GM18511 (cell line): ENCODE measurements around the gene GGT5.
"Not testable (repeated sequence)": the region's sequence is repeated elsewhere in the genome, so short reads cannot be mapped to it uniquely, and the experiment has no call there.

Experiments
- ATAC-seq: cut with Tn5 transposase; IDR thresholded peaks from one replicate; pipeline ENCODE4 v1.9.1; 2021; ENCODE audit warnings: mild to moderate bottlenecking, moderate library complexity; ENCODE audit not compliant: unreplicated experiment

The GGT5 gene

GRCh38 chr22:24206460-24207263 lies 38.2 kb downstream of the GGT5 start:
- not testable (repeated sequence) for ATAC-seq

- no peak for ATAC-seq
These were observed 39.3 kb downstream of the GGT5 start for GRCh38 chr22:24205438-24206195.

GRCh38 chr22:24203856-24204255 lies 41.0 kb downstream of the GGT5 start:
- not testable (repeated sequence) for ATAC-seq

GRCh38 chr22:24201681-24202614 lies 42.9 kb downstream of the GGT5 start:
- no peak for ATAC-seq

GRCh38 chr22:24200619-24201212 lies 44.2 kb downstream of the GGT5 start:
- ATAC-seq = no peak

GRCh38 chr22:24198682-24199052 lies 46.2 kb downstream of the GGT5 start:
- no peak for ATAC-seq

GRCh38 chr22:24191893-24192292 lies 53.0 kb downstream of the GGT5 start:
- no peak for ATAC-seq

GRCh38 chr22:24191381-24191841 lies 53.5 kb downstream of the GGT5 start:
- no peak for ATAC-seq

GRCh38 chr22:24190596-24191208 lies 54.2 kb downstream of the GGT5 start:
- no peak for ATAC-seq

- ATAC-seq = no peak
These were observed 54.7 kb downstream of the GGT5 start for GRCh38 chr22:24190159-24190540.

GRCh38 chr22:24189249-24190158 lies 55.4 kb downstream of the GGT5 start:
- ATAC-seq = no peak

- no peak for ATAC-seq
These were observed 56.1 kb downstream of the GGT5 start for GRCh38 chr22:24188705-24189248.

GRCh38 chr22:24187731-24188644 lies 56.9 kb downstream of the GGT5 start:
- ATAC-seq = no peak

GRCh38 chr22:24186892-24187670 lies 57.8 kb downstream of the GGT5 start:
- no peak for ATAC-seq

- no peak for ATAC-seq
These were observed 58.5 kb downstream of the GGT5 start for GRCh38 chr22:24186352-24186740.

GRCh38 chr22:24185501-24186351 lies 59.2 kb downstream of the GGT5 start:
- no peak for ATAC-seq
